Fibroblast of mammary gland (primary cell): ENCODE data around the gene ABCG1.

Experiments used
- DNase-seq: peaks from one replicate; pipeline ENCODE4 v3.0.0-alpha.2; 2010; ENCODE audit warnings: low read depth
- H3K4me3 ChIP-seq: 2 replicates; pipeline ENCODE4 v1.5.1; 2011; ENCODE audit warnings: low read depth, mild to moderate bottlenecking, low read length, moderate library complexity; ENCODE audit not compliant: control insufficient read depth
- CTCF ChIP-seq: conservative IDR thresholded peaks from 2 replicates; pipeline ENCODE4 v1.5.1; 2011; ENCODE audit warnings: low read depth, low read length, inconsistent platforms; ENCODE audit not compliant: control insufficient read depth, insufficient read depth

Gene ABCG1

DNA sequence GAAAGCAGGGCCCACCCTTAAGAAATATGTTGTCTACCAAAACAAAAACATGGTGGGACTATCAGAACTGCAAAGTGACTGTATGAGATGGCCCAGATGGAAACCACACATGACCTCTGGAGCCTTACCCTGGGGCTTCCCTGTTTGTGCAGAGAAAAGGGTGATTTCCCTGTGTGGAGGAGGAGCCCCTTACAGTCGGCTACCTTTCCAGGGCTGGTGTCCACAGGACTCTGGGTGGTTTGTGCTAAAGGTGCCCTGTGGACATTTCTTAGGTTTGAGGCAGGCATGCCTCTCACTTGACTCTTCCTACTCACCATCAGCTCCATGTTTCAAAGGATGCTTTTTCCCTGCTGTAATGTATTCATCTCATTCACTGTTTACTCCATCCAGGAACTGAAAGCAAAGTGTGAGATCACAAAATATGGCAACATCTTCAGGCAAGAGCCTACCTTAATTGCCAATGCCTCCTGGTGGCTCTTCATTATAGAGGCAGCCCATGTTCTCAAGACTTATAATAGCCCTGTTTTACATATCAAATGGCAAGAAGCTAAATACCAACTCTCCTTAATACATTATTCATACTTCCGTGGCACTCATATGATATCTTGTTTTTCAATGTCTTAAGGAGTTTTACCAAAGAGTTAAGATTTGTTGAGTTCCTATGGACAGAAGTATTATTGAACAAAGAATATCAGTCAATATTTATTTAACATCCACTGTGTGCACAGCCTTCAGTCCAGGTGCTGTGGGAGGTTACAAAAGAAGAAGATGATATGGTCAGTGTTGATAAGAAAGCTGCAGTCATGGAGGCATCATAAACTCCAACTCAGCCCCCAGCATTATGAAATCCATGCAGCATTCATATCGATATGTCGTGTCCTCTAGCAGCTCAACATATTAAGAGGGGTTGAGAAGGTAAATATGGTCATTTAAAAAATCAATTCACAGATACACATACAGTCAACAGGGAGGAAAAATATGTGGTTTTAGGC lies 111.7 kb downstream of the ABCG1 start:
- DNase-seq = no peak
- no peak overlapping the region for H3K4me3 ChIP-seq
- TF ChIP-seq CTCF = no peak

DNA sequence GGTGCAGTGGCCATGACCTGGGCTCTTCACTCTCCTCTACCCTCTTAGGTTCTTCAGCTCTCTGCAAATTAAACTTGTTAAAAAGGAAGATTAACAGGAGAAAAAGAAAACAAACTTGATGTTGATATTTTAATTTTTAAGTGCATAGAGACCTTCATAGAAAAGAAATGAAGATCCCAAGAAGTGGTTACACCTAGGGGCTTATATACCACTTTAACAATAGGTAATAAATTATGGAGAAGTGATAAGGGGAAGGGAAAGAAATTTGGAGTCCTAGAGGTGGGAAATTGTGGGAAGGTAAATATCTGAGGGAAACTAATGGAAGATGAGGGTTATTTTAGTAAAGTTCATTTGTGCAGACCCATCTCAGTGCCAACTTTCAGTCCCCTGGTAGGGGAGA lies 112.7 kb downstream of the ABCG1 start:
- H3K4me3 ChIP-seq = no peak overlapping the region
- no peak for DNase-seq
- TF ChIP-seq CTCF = no peak

- TF ChIP-seq CTCF = no peak
- DNase-seq = no peak
- H3K4me3 ChIP-seq = no peak overlapping the region
Observed at GRCh38 chr21:42332557-42333317, 113.8 kb downstream of the ABCG1 start.

GRCh38 chr21:42336054-42336453 lies 117.1 kb downstream of the ABCG1 start:
- no peak for DNase-seq
- H3K4me3 ChIP-seq = no peak overlapping the region
- TF ChIP-seq CTCF = no peak

GRCh38 chr21:42337276-42337675 lies 118.3 kb downstream of the ABCG1 start:
- no peak for DNase-seq
- H3K4me3 ChIP-seq = no peak overlapping the region
- no peak for TF ChIP-seq CTCF

GRCh38 chr21:42337830-42338728 lies 119.1 kb downstream of the ABCG1 start:
- no peak overlapping the region for H3K4me3 ChIP-seq
- DNase-seq = peak; percentile 37
- TF ChIP-seq CTCF = peak; percentile 53
